HCT116 (cell line): ENCODE data around the gene ACCSL. TPM values are rescaled to one million over a fixed set of nuclear protein-coding genes. Genes with fewer than 3 reads are reported as not detected.

ENCODE experiments used
- ATAC-seq: fragments of 200-7000 bp; cut with Tn5 transposase; 2 replicates; pipeline ENCODE4 v1.9.1; 2020; ENCODE audit warnings: mild to moderate bottlenecking, moderate library complexity
- BruUV-seq: library from RNA; stranded (reverse); fragments of 400-500 nt; replicated peaks from 2 replicates; lab custom pipeline; 2021; lab: Mats Ljungman, UMichigan
- CTCF ChIA-PET: fragments of 300-600 bp; sonication (Branson Sonifier 250); formaldehyde crosslinking; loops from one replicate; lab custom pipeline; 2021; ENCODE audit warnings: antibody characterized with exemption; lab: Charles Lee
- POLR2A ChIA-PET: fragments of 300-600, 350-600 bp; sonication (Branson Sonifier 250); formaldehyde crosslinking; loops from one replicate; lab custom pipeline; 2021; ENCODE audit warnings: antibody characterized with exemption; lab: Charles Lee
- RAD21 ChIA-PET, 2 experiments: fragments of 300-600 bp; sonication (Branson Sonifier 250); formaldehyde crosslinking; loops; one replicate each; lab custom pipeline; 2023; ENCODE audit warnings: low total read pairs in 2 of 2; ENCODE audit not compliant: uncharacterized antibody in 2 of 2, unreplicated experiment in 2 of 2, low non-redundant PET in 1 of 2; lab: Charles Lee
- DNase-seq: peaks from one replicate; pipeline ENCODE4 v3.0.0-alpha.2; 2010; ENCODE audit warnings: low read depth, low spot score
- H2AFZ ChIP-seq: fragments of 200-600 bp; shearing (Covaris generic), sonication (generic); 2 replicates; pipeline ENCODE4 v1.6.1; 2017; ENCODE audit warnings: low read depth, mixed run types, mixed read lengths, antibody characterized with exemption, low read length; ENCODE audit not compliant: poor library complexity, severe bottlenecking
- H3K27ac ChIP-seq: 2 replicates; pipeline ENCODE4 v1.5.1; 2012; ENCODE audit warnings: low read depth, low read length
- H3K27me3 ChIP-seq: fragments of 200-600 bp; sonication (generic); 2 replicates; pipeline ENCODE4 v1.6.1; 2016; ENCODE audit warnings: mixed run types, low read length, mixed read lengths; ENCODE audit not compliant: insufficient read depth
- H3K36me3 ChIP-seq, 2 experiments: fragments of 200-500 bp in 1 of 2; fragments of 200-600 bp in 1 of 2; sonication (Bioruptor generic) in 1 of 2; sonication (generic) in 1 of 2; 2 replicates each; pipeline versions ENCODE4 v1.5.1 to v1.6.1; 2014 to 2016; ENCODE audit warnings: low read length in 2 of 2, inconsistent platforms in 1 of 2, mixed read lengths in 1 of 2, mixed run types in 1 of 2; ENCODE audit not compliant: insufficient read depth in 2 of 2, control insufficient read depth in 1 of 2
- H3K4me1 ChIP-seq, 2 experiments: fragments of 200-600 bp in 1 of 2; sonication (generic) in 1 of 2; 2 replicates each; pipeline versions ENCODE4 v1.5.1 to v1.6.1; 2012 to 2017; ENCODE audit warnings: low read length in 2 of 2, inconsistent platforms in 1 of 2, mild to moderate bottlenecking in 1 of 2, mixed read lengths in 1 of 2, mixed run types in 1 of 2, moderate library complexity in 1 of 2; ENCODE audit not compliant: insufficient read depth in 2 of 2, control insufficient read depth in 1 of 2
- H3K4me2 ChIP-seq: fragments of 200-600 bp; sonication (generic); 2 replicates; pipeline ENCODE4 v1.6.1; 2017; ENCODE audit warnings: mixed run types, low read length, mixed read lengths
- H3K4me3 ChIP-seq, 2 experiments: fragments of 200-600 bp in 1 of 2; sonication (generic) in 1 of 2; replicated peaks in 1 of 2; 2 replicates each; pipeline ENCODE4 v1.5.1; 2011 to 2016; ENCODE audit warnings: low read length in 2 of 2, control low read depth in 1 of 2, low read depth in 1 of 2, mild to moderate bottlenecking in 1 of 2, mixed read lengths in 1 of 2, mixed run types in 1 of 2
- H3K79me2 ChIP-seq: fragments of 200-600 bp; sonication (generic); 2 replicates; pipeline ENCODE4 v1.6.1; 2017; ENCODE audit warnings: mild to moderate bottlenecking, mixed run types, low read length, moderate library complexity, mixed read lengths; ENCODE audit not compliant: insufficient read depth
- H3K9ac ChIP-seq: fragments of 200-600 bp; sonication (generic); 2 replicates; pipeline ENCODE4 v1.6.1; 2016; ENCODE audit warnings: low read length, mixed read lengths
- H3K9me2 ChIP-seq: fragments of 200-600 bp; sonication (generic), shearing (Covaris generic); 2 replicates; pipeline ENCODE4 v1.6.1; 2017; ENCODE audit warnings: mixed run types, mild to moderate bottlenecking, moderate library complexity; ENCODE audit not compliant: insufficient read depth
- H3K9me3 ChIP-seq, 2 experiments: fragments of 200-500 bp in 1 of 2; fragments of 200-600 bp in 1 of 2; sonication (Bioruptor generic) in 1 of 2; sonication (generic) in 1 of 2; 2 replicates each; pipeline ENCODE4 v1.6.1; 2014 to 2017; ENCODE audit warnings: low read length in 2 of 2, mixed read lengths in 2 of 2, inconsistent platforms in 1 of 2, low read depth in 1 of 2, mild to moderate bottlenecking in 1 of 2, mixed run types in 1 of 2, moderate library complexity in 1 of 2; ENCODE audit not compliant: control insufficient read depth in 1 of 2, insufficient read depth in 1 of 2
- H4K20me1 ChIP-seq: fragments of 200-600 bp; sonication (generic), shearing (Covaris generic); 2 replicates; pipeline ENCODE4 v1.6.1; 2017; ENCODE audit warnings: mixed run types, mild to moderate bottlenecking, moderate library complexity; ENCODE audit not compliant: insufficient read depth
- CBX3 ChIP-seq: IDR thresholded peaks from 2 replicates; pipeline ENCODE4 v1.6.1; 2012; ENCODE audit warnings: low read depth
- CEBPB ChIP-seq: IDR thresholded peaks from 2 replicates; pipeline ENCODE4 v1.6.1; 2012; ENCODE audit warnings: low read depth
- EGR1 ChIP-seq: IDR thresholded peaks from 2 replicates; pipeline ENCODE4 v1.6.1; 2012; ENCODE audit warnings: low read depth
- EZH2 ChIP-seq: fragments of 200-600 bp; sonication (generic); IDR thresholded peaks from 2 replicates; pipeline ENCODE4 v1.6.1; 2017; ENCODE audit warnings: antibody characterized with exemption, mixed run types
- FOSL1 ChIP-seq: IDR thresholded peaks from 2 replicates; pipeline ENCODE4 v1.6.1; 2012; ENCODE audit warnings: low read depth
- JUND ChIP-seq: IDR thresholded peaks from 2 replicates; pipeline ENCODE4 v1.6.1; 2012
- POLR2AphosphoS5 ChIP-seq: IDR thresholded peaks from 2 replicates; pipeline ENCODE4 v1.6.1; 2011; ENCODE audit warnings: mild to moderate bottlenecking, low read depth, low read length, moderate library complexity
- SIN3A ChIP-seq: IDR thresholded peaks from 2 replicates; pipeline ENCODE4 v1.6.1; 2012; ENCODE audit warnings: low read depth
- TCF7L2 ChIP-seq: IDR thresholded peaks from 2 replicates; pipeline ENCODE4 v1.7.0; 2011; ENCODE audit warnings: borderline replicate concordance, inconsistent platforms; ENCODE audit not compliant: insufficient read depth, insufficient read length; ENCODE audit errors: extremely low read depth
- ZNF274 ChIP-seq: fragments of 200-500 bp; sonication (Bioruptor generic); IDR thresholded peaks from 2 replicates; pipeline ENCODE4 v1.6.1; 2014; ENCODE audit warnings: mild to moderate bottlenecking, low read depth, low read length, inconsistent platforms
- intact Hi-C: fragments of 100-400 bp; cut with micrococcal nuclease; formaldehyde crosslinking; loops from 2 replicates; pipeline ENCODE4 v1.10.0; 2022
- total RNA-seq: library from RNA; stranded (reverse); gene quantifications from one replicate; pipeline ENCODE4 v1.2.1, GENCODE V29; 2021; ENCODE audit not compliant: unreplicated experiment
- TF ChIP-seq, protein P1 (sequence below): IDR thresholded peaks from 2 replicates; pipeline ENCODE4 v1.6.1; 2012; ENCODE audit warnings: low read depth
- TF ChIP-seq, protein P2 (sequence below): IDR thresholded peaks from 2 replicates; pipeline ENCODE4 v1.6.1; 2012
- TF ChIP-seq, protein P3 (sequence below), 3 experiments: fragments of 200-600 bp in 1 of 3; sonication (generic) in 1 of 3; IDR thresholded peaks in 2 of 3; conservative IDR thresholded peaks in 1 of 3; 2 replicates each; pipeline ENCODE4 v1.5.1; 2012 to 2017; ENCODE audit warnings: low read depth in 2 of 3, low read length in 2 of 3, antibody characterized with exemption in 1 of 3, borderline replicate concordance in 1 of 3, control low read depth in 1 of 3, mild to moderate bottlenecking in 1 of 3, mixed read lengths in 1 of 3, mixed run types in 1 of 3, moderate library complexity in 1 of 3; ENCODE audit not compliant: insufficient read depth in 1 of 3

The ACCSL gene
- total RNA-seq, 1 experiment from 2014 or later = not detected

DNA sequence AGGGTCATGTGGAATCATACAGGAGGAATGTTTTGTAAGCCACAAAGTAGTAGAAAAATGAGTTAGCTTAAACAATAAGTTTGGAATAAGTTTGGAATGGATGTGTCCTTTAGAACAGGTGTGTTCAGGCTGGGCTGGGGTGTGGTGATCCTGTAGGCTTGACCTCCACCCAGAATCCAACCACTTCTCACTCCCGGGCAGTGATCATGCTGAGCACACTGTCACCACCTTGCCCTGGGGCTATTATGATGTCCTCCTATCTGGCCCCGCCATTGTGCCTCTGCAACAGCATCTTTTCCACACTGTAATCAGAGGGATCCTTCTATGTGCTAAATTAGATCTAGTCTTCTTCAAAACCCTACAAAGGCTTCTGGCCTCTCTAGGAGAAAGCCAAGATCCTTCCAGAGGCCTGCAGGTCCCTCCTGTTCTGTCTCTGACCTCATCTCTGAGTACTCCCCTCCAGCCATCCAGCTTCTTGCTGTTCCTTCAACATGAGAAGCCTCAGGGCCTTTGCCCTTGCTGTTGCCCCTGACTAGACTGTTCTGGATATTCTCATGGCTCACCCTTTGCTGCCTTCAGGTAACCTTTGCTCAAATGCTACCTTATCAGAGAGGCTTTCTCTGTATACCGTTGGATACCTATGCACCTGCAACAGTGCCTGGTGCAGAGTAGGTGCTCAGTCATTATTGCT, 18.8 kb upstream of the ACCSL start:
- no peaks in the 10 kb centered on the region for H3K4me1 ChIP-seq
- no peak overlapping the region for H3K4me3 ChIP-seq
- H3K9ac ChIP-seq = no peak overlapping the region
- no peak overlapping the region for H3K4me2 ChIP-seq
- H3K27me3 ChIP-seq = no peaks in the 10 kb centered on the region
- H4K20me1 ChIP-seq = no peaks in the 10 kb centered on the region
- CTCF ChIA-PET = interaction anchor here (2.6 kb wide), 1 partner anchor 8 kb away, joined by 9 read pairs; no protein-coding TSS in a partner anchor
- no peak overlapping the region for H3K27ac ChIP-seq
- H3K79me2 ChIP-seq = no peaks in the 10 kb centered on the region
- no peaks in the 10 kb centered on the region for H3K9me2 ChIP-seq
- ATAC-seq = no peak
- BruUV-seq = no TSS peak
- DNase-seq = no peak
- peaks cover 6 to 9% of the 10 kb centered on the region in 2 experiments; a peak in 1 of 4 replicates for H3K9me3 ChIP-seq
- POLR2A ChIA-PET = no interaction called here
- H3K36me3 ChIP-seq = no peaks in the 10 kb centered on the region
- H2AFZ ChIP-seq = no peak overlapping the region
- TF ChIP-seq JUND (no peak), ZNF274 (no peak), CBX3 (no peak), POLR2AphosphoS5 (no peak), EGR1 (no peak), SIN3A (no peak), CEBPB (no peak), FOSL1 (no peak), EZH2 (no peak), TCF7L2 (no peak)
- TF ChIP-seq, protein P1, sequence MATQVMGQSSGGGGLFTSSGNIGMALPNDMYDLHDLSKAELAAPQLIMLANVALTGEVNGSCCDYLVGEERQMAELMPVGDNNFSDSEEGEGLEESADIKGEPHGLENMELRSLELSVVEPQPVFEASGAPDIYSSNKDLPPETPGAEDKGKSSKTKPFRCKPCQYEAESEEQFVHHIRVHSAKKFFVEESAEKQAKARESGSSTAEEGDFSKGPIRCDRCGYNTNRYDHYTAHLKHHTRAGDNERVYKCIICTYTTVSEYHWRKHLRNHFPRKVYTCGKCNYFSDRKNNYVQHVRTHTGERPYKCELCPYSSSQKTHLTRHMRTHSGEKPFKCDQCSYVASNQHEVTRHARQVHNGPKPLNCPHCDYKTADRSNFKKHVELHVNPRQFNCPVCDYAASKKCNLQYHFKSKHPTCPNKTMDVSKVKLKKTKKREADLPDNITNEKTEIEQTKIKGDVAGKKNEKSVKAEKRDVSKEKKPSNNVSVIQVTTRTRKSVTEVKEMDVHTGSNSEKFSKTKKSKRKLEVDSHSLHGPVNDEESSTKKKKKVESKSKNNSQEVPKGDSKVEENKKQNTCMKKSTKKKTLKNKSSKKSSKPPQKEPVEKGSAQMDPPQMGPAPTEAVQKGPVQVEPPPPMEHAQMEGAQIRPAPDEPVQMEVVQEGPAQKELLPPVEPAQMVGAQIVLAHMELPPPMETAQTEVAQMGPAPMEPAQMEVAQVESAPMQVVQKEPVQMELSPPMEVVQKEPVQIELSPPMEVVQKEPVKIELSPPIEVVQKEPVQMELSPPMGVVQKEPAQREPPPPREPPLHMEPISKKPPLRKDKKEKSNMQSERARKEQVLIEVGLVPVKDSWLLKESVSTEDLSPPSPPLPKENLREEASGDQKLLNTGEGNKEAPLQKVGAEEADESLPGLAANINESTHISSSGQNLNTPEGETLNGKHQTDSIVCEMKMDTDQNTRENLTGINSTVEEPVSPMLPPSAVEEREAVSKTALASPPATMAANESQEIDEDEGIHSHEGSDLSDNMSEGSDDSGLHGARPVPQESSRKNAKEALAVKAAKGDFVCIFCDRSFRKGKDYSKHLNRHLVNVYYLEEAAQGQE = no peak
- TF ChIP-seq, protein P2, sequence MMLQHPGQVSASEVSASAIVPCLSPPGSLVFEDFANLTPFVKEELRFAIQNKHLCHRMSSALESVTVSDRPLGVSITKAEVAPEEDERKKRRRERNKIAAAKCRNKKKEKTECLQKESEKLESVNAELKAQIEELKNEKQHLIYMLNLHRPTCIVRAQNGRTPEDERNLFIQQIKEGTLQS = no peak
- TF ChIP-seq, protein P3, sequence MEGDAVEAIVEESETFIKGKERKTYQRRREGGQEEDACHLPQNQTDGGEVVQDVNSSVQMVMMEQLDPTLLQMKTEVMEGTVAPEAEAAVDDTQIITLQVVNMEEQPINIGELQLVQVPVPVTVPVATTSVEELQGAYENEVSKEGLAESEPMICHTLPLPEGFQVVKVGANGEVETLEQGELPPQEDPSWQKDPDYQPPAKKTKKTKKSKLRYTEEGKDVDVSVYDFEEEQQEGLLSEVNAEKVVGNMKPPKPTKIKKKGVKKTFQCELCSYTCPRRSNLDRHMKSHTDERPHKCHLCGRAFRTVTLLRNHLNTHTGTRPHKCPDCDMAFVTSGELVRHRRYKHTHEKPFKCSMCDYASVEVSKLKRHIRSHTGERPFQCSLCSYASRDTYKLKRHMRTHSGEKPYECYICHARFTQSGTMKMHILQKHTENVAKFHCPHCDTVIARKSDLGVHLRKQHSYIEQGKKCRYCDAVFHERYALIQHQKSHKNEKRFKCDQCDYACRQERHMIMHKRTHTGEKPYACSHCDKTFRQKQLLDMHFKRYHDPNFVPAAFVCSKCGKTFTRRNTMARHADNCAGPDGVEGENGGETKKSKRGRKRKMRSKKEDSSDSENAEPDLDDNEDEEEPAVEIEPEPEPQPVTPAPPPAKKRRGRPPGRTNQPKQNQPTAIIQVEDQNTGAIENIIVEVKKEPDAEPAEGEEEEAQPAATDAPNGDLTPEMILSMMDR (IDR thresholded peaks at IDR 0.05 in 2 of 3, conservative IDR thresholded peaks at IDR 0.05 in 1 of 3; ENCODE audit: borderline replicate concordance in 1 of 3, insufficient read depth in 1 of 3, low read depth in 2 of 3, low read length in 2 of 3) = no peak
- intact Hi-C loops = no loop called here
- RAD21 ChIA-PET = no interaction called here
